Adrenal gland (tissue), 5 donors: ENCODE measurements around the gene VSTM2L.

Source experiments
- CTCF ChIP-seq, 6 experiments: fragments of 450-650 bp in 4 of 6; fragments of 200-600 bp in 2 of 6; sonication (generic) in 1 of 6; IDR thresholded peaks; 1 replicate in 5 of 6; 2 replicates in 1 of 6; pipeline versions ENCODE4 v1.5.1 to v1.8.0; 2016 to 2021; ENCODE audit warnings: antibody characterized with exemption in 6 of 6, mild to moderate bottlenecking in 2 of 6, moderate library complexity in 1 of 6
- POLR2A ChIP-seq, 2 donors: fragments of 450-650 bp; IDR thresholded peaks; one replicate each; pipeline ENCODE4 v1.6.1; 2017; ENCODE audit warnings: antibody characterized with exemption in 2 of 2, mild to moderate bottlenecking in 2 of 2, moderate library complexity in 1 of 2
- donor health status: DM: no; HTN: no; CAD: no.

GRCh38 chr20:37969949-37970855, 67.3 kb downstream of the VSTM2L start:
- TF ChIP-seq CTCF (IDR thresholded peaks at IDR 0.05) (no peak), POLR2A (IDR thresholded peaks at IDR 0.05) (no peak)
